GM18519 (cell line): Measurements from ENCODE around the gene CBY1.
A peak's percentile ranks its signal among the peaks of the same experiment; 100 is the strongest.

Experiments used
- ATAC-seq: cut with Tn5 transposase; IDR thresholded peaks from one replicate; pipeline ENCODE4 v1.9.1; 2021; ENCODE audit warnings: mild to moderate bottlenecking, moderate library complexity; ENCODE audit not compliant: unreplicated experiment, low FRiP score

Gene CBY1

DNA sequence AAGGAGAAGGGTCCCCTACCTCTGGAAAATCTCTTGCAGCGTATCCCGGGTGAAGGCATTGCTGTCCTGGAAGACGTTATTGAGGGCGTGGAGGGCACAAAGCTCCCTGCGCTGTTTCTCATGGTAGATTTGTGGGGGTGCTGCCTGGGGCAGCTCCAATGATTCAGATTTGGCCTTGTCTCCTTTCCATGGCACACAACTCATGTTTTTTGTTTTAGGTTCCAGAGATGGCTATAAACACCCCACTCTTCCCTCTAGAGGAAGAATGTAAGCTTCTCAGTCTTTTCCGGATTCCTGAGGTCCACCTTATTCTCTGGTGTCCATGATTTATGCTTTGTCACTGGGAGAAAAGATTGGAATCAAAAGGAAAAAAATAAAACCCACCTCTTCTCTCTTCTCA, 43.3 kb downstream of the CBY1 start:
- ATAC-seq: no peak

DNA sequence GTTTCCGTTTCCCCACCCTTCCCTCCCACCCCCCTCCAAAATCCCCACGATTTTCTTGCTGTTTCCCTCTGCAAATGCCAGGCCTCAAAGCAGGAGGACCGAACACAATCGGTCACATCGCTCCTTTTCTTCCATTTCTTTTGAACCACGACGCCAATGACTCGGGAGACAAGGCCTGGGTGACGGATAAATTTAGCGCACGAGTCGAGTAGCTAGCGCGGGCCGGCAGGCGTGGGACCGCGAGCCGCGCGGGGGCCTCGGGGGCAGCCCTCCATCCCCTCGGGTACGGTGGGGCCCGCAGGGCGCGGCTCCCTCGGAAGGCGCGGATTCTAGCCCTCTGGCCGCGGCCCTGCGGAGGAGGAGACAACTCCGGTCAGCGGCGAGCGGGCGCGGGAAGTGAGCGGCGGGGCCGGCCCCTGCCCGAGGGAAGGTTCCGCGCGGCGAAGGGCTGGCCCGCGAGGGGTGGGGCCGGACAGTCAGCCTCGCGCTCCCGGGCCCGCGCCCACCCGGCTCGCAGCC, 43.9 kb downstream of the CBY1 start:
- no peak for ATAC-seq

DNA sequence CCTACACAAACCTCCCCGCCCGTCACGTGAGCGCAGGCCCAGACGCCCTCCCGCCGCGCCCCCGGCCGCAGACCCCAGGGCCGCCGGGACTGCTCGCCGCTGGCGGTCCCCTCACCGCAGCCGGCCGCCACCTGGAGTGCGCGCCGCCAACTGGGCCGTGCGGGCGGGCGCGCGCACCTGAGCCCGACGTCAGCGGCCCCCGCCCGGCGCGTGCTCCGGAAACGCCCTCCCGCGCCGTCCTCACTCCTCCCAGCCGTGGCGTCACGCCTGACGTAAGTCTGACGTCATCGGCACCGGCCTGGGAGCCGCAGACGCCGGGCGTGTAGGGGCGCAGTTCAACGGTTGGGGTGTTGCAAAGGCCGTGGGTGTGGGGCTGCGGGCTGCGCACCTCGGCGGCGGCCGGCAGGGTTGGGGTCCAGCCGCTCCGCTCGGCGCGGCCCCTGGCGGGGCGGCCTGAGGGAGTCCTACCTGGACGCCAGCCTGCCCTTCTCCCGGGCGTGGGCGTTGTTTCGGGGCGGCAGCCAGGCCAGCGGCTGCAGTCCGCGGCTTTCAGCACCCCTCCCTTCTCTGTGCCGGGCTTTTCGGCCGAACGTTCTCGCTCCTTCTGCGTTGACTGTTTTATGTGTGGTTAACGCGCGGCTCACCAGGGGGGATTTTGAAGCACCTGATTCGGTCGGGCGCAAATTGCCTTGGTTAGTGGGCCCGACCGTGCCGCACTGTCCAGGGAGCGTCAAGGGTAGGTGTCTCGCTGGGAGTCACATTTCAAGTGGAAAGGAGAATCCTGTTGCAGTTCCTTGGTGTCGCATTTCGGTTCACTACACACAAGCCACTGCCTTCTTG, 44.6 kb downstream of the CBY1 start, which contains the start of gene JOSD1:
Gene JOSD1 (minus strand): TSS at position 155 of the 840 bp plus-strand sequence. CDS start 956 bp downstream, outside the sequence.
- ATAC-seq: peak; percentile 24

DNA sequence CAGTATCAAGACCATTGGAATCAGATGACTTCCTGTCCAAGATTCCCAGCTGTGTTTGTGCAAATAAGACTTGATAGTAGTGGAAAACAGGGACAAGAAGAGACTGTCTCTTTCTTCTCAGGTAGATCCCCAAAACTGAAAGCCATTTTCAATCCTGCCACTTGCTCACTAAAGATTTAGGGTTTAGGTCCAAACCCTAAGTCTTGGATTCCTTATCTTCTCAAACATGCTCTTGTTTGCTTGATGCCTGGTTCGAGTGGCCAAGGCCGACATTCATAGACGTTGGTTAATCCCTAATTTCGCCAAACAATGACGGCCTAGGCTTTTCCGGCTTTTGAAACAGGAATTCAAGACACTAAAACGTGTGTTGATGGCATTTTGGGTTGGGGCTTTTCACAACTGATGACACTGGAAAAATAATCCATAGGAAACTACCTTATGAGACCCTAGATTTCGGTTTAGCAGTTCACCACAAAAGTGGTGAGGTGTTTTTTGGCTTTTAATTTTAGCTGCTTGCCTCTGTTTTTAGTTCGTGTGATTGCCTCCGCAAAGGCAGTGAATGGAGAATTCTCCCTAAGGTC, 48.3 kb downstream of the CBY1 start:
- no peak for ATAC-seq

DNA sequence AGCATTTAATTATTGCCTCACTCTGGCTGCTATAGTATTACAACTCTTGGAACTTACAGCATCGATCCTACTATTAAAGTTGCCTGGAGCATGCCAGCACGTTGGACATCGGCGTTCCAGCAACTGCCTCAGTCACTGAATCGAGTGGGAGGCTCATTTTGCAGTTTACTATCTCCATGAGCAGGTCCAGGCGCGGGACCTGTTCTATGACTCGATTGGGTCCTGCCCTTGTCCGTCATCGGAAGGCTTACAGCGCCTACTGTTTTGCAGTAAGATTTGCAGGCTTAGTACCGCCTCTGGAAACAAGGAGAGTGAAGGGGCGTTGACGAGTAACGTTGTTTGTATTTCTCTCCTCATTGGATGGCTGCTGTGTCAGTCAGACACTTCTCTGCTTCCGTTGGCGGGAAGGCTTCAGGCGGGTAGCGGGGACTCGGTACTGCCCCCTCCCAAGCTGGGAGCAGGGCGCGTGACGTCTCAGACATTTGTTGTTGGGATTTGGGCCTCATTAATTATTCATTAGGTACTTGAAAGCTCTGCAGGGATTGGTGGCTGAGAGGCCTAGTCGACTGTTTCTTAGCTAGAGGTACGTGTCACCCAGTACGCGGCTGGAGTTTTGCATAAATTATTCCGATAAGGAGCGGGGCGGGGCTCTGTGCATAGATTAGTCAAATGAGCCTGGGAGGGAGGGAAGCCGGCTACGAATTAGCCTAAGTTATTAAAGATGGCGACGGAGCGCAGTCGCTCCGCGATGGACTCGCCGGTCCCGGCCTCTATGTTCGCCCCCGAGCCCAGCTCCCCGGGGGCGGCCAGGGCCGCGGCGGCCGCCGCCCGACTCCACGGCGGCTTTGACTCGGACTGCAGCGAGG, 49.0 kb downstream of the CBY1 start, which contains the start of gene GTPBP1:
Gene GTPBP1 (plus strand): TSS at position 710 of the 866 bp plus-strand sequence. CDS start 12 bp downstream, at position 722.
- peak; percentile 50 for ATAC-seq

DNA sequence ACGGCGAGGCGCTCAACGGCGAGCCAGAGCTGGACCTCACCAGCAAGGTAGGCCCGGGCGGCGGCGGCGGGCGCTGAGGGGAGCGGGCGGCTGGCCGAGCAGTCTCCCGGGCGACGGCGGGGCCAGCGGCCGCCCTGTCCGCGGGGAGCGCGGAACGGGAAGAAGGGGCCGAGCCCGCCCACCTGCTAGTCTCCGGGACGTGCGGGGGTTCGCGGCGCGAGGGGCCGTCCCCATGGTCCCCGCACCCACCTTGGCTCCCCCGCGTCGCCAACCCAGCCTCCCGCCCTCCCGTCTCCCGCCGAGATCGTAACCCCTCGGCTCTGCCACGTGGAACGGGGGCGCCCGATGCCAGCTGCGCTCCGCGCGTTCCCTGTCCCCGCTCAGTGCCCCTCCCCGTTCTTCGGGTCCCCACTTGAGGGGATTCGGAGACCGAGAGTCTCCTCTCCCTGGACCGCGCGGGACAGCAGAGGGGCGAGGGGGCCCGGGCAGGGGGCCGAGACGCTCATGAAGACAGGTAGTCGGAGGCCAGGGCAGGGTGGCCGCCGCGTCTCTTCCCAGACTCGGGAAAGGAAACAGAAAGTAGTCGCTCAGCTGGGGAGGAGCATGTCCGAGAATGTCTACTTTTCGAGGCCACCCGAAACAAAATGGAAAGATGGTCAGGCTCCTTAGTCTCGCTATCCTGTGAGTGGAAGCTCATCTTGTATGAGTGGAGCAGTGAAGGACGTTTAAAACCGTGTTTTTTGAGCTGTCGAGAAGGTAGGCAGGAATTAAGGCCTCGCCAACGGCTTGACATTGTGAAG, 49.9 kb downstream of the CBY1 start:
- ATAC-seq: peak; percentile 0

DNA sequence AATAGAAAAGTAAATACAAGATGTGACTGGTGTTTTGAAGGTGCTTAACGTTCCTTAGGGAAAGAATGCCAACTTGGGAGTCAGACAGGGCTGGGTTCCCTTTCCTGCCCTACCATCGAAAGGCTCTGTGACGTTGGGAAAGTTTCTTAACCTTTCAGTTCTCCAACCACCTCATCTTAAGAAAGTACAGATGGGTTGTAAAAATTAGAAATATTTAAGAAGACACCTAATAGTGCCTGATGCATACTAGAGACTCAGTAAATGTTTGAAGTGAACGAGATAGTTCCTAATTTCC, 50.4 kb downstream of the CBY1 start:
- no peak for ATAC-seq

DNA sequence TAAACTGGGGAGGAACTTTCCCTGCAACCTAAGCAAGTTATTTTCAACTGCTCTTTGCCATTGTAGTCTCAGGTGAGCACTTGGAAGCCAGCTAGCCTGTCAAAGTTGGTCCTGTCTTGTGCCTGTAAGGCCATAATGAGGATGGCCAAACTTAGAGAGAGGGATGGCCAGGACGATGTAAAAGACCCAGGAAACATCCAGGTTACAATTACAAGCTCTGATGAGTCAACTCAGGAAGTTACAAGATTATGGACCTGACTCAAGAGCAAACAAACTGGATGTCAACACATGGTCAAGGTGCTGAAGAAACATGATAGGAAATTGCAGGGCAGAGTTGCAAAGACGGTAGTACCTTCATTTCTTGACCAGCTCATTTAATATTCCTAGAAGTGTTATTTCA, 50.9 kb downstream of the CBY1 start:
- ATAC-seq: no peak

DNA sequence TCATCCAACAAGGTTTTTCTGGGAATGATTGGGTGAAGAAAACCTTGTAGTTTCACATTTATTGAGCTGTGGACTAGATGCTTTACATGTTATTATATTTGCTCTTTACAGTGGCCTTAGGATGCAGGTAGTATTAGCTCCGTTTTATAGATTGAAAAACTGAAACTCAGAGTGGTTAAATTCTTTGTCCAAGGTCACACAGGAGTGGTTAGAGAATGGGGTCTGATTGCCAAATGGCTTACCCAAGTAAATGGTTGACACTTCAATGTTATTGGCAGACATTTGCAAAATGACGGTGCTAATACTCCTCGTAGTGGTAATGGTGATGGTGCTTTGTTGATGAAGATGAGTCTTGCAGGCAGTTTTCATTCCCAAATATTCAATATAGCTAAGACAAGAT, 51.5 kb downstream of the CBY1 start:
- no peak for ATAC-seq

DNA sequence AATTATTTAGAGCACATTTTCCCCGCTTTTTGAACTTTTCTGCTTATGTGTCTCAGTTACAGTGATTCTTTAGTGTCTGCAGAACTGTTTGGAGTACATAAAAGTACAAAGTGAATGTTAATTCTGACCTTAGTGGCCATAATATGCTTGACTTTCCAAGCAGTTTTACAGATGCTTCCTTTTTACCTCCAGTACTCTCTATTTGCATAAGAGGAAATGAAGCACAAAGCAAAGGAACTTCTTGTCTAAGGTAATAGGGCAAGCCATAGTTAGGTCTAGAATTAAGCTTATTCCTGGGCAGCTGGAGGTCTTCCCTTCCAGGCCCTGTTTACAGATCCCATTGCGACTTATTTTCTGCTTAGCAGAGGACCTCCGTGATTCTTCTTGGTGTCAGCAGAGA, 52.9 kb downstream of the CBY1 start:
- no peak for ATAC-seq

DNA sequence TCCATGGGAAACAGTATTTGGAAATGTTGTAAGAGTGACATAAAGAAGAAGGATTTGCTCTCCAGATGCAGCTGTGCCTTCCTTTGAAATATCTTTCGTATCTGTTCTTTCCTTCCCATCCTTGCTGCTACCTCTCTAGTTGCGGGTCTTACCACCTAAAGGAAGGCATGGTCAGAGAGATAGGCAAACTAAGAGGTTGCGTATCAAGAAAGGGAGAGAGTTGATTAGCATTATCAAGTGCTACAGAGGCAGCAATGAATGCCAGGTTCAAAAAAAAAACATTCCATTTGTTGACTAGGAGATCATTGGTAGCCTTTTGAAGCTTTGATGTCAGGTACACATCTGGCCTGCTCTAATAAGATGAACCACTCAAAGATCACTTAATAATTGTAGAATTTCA, 53.9 kb downstream of the CBY1 start:
- no peak for ATAC-seq

DNA sequence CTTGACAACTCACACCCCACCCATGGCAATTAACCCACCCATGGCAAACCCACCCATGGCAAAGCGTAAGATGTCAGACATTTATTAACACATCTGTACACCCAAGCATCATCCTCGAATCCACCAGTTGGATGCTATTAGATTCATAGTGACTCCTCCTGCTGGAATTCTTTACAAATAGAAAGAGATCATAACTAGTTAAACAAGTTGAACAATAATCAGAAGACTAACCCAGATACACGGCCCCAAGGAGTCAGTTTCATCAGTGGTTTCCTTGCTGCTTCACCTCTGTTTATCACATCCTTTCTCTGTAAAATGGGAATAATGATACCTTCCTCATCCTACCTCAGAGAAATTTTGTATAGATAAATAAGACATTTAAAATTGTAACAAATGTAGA, 54.4 kb downstream of the CBY1 start:
- ATAC-seq: no peak

DNA sequence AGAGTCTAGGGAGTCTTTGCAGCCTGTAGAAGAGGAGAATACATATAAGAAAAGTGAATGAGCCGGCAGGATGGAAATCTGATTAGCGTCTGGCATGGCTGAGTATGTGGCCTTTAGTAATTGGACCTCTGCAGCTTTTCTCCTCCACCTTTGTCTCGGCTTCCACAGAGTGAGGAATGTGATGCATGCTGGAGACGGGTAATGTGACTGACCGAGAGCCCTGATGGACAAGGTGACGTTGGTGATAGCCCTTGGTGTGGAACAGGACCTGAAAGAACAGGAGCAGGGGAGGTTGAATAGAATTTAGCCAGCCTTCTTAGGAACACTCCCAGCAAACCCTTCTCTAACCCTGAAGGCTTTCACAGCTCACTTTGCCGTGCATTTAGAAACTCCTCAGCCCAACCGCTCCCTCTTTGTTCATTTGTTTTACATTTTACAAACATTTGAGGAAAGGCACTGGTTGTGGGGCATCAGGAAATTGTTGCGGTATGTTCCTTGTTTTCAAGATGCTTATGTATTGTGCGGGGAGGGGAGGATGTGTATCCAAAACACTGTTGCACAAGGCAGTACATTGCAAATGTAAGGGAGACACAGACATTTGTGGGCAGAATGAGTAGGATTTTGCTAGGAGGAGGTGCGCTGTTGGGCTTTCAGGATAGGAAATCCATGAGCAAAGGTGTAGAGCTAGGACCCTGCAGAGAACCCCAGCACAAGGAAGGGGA, 56.2 kb downstream of the CBY1 start:
- no peak for ATAC-seq

DNA sequence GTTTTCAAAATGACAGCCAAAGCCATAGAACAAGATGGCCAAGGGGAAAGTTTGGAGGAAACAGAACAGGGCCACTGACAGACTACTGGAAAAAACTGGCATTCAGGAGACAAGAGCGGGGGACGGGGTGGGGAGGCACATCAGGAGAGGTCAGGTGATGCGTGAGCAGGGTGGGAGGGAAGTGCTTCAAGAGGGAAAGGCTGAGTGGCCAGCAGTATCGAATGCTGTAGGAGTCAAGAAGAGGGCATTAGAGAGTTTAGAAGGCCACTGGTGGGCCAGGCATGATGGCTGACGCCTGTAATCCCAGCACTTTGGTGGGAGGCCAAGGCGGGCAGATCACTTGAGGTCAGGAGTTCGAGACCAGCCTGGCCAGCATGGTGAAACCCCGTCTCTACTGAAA, 57.5 kb downstream of the CBY1 start:
- no peak for ATAC-seq

DNA sequence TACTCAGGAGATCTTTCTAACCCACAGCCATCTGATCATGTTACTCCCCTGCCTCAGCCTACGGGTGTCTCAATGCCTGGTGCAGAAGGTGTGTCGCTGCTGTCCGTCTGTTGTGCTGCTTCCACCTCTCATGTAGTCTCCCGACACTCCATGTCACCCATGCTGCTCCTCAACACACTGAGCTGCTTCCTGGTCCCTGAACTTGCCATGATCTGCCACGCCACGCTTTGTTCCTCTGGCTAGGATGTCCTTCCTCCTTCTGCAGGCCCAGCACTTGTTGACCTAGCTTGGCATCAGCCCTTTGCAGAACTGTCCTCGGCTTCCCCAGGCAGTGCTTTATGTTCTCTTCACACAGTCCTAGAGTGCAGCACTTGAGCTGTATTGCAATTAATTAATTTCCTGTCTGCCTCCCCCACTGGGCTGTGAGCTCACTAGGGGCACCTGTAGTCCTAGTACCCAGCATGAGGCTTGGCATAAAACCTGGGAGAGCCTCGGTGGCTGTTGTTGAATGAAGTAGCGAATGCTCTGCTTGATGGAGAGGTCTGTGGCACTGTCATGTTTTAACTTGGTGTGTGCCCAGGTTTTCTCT, 58.8 kb downstream of the CBY1 start:
- ATAC-seq: no peak

DNA sequence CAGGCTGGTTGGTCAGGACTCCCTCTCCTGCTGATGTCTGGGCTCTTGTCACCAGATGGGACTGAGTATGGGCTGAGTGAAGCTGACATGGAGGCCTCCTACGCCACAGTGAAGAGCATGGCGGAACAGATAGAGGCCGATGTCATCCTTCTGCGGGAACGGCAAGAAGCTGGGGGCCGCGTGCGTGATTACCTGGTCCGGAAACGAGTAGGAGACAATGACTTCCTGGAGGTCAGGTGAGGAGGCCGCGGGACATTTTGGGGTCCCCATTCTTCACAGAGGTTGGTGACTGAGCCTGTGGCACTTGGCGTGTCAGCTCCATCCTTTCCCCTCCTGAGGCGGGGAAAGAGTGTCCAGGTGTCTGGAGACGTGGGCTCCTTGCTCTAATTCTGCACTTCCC, 59.4 kb downstream of the CBY1 start:
- ATAC-seq: no peak

DNA sequence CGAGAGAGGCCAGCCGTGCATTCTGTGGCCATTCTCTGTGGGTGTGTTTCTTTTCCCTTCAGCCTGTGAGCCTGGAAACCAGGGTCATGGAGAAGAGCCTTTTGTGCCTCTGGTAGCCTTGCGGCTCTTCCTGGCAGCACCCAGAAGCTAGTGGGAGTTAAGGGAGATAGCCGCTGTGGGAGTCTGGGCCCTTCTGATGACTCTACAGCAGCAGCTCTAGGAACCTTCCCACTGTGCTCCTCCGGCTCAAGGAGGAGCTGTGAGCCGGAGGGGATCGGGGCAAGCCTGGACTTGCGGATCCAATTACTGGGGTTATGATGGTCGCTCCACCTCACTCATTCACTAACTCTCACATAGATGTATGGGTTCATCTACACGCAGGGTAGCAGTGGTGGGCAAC, 59.8 kb downstream of the CBY1 start:
- ATAC-seq: no peak

DNA sequence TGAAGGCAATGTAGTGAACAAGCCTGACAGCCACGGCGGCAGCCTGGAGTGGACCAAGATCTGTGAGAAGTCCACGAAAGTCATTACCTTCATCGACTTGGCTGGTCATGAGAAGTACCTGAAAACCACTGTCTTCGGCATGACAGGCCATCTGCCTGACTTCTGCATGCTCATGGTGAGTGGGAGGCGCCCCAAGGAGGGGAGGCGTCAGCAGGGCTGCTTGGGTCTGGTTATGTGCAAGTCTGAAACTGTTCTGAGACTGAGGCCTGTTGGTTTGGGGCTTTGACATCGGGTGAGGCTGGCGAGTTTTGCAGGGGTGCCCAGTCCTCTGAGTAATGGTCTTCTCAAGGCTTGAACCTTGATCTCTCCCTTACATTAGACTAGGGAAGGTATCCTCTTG, 60.4 kb downstream of the CBY1 start:
- no peak for ATAC-seq

DNA sequence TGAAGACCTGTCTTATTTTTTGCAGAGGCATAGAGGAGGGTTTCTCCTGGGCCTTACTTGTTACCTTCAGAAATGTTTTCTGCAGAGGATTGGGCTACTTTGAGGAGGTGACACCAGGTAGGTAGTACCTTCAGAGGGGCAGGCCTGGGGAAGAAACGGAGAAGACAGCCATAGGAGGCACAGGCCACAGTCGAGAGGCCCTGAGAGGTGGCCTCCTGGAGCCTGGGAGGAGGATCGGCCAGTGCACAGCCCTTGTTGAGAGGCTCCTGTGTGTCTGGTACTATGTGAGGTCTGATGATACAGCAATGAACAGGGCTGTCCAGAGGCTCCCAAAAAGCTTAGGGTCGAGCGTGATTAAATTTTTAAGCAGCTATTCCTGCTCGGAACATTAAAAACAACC, 60.8 kb downstream of the CBY1 start:
- no peak for ATAC-seq
